Activated effector memory CD4-positive, alpha-beta T cell treated with Interleukin-2 at 50 U/mL for 16 hours (primary cell): ENCODE measurements around the gene GBP2.
"Not testable (repeated sequence)": the region's sequence is repeated elsewhere in the genome, so short reads cannot be mapped to it uniquely, and the experiment has no call there.

Experiments
- DNase-seq: peaks from one replicate; pipeline ENCODE4 v3.0.0-alpha.2; 2020

GBP2 gene

DNA sequence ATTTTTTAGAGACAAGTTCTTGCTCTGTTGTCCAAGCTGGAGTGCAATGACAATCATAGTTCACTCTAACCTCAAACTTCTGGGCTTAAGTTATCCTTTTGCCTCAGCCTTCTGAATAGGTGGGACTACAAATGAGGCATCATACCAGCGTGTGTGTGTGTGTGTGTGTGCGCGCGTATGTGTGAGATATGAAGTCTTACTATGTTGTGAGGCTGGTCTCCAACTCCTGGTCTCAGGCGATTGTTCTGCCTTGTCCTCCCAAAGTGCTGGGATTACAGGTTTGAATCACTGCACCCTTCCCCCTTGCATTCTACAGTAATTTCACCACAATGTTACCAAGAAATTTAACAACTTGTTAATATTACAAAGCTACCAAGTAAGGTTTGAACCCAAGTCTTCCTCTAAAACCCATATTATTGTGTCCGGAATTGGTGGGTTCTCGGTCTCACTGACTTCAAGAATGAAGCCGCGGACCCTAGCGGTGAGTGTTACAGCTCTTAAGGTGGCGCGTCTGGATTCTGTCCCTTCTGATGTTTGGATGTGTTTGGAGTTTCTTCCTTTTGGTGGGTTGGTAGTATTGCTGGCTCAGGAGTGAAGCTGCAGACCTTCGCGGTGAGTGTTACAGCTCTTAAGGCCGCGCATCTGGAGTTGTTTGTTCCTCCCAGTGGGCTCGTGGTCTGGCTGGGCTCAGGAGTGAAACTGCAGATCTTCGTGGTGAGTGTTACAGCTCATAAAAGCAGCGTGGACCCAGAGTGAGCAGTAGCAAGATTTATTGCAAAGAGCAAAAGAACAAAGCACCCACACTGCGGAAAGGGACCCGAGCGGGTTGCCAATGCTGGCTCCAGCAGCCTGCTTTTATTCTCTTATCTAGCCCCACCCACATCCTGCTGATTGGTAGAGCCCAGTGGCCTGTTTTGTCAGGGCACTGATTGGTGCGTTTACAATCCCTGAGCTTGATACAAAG, 970 bp upstream of the GBP2 start:
- DNase-seq: peak; percentile 61

DNA sequence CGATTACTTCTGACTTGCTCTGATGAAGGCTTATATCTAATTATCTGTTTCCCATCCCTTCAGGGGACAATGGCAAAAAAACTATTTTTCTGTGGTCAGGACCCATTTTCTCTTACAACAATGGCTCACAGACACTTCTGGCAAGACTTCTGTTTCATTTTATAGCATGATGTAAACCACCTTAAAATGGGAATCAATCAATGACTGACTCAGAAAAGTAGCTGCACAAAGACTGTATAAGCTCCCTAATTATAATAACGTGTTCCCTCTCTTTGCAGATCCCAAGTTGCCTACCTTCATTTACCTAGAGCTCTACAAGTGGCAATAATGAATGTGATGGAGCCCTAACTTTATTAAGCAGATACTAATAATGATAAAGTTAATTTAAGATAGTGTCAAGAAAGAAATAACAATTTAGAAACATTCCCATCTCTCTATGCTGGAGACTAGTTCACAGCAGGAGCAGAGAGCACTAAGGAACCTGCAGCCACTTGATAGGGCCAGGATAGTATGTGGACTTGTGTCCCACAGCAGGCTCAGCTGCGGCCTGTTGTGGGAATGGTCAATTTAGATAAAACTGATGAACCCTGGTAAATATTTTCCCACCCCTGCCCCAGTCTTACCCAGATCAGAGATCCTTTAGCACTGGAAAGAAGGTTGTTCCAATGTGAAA, 538 bp downstream of the GBP2 start:
- DNase-seq: no peak

DNA sequence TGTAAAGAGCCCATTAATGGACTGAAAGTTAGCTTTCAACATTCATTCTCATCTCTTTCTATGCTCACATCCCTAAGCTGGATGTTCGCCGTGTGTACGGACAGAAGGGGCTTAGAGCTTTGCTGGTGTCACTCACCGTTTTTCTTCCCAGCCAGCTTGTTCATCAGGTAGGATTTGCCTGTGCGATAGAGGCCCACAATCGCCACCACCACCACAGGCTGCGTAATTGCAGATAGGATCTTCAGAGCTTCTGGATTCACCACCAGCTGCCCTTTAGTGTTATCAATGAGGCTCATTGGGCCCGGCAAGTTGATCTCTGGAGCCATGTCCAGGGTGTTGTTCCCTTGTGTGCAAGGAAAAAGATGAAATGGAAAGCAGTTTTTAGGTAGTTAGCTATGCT, 4.3 kb downstream of the GBP2 start:
- no peak for DNase-seq

DNA sequence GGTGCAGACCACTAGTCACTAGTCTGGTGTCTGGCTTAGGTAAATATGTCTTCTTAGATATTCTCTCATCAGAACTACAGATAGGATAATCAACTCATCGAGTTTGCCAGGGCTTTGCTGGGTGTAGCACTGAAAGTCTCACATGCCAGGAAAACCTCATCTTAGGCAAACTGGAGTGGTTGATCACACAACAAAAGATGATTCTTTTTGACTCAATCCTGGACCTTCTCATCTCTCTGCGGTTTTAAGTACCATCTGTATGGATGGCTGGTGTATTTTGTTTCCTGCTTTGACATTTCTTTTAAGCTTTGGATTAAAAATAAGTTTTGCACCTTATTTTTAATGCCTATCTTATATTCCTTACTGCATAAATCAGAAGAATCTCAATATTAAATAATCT, 11.3 kb downstream of the GBP2 start:
- DNase-seq: no peak

DNA sequence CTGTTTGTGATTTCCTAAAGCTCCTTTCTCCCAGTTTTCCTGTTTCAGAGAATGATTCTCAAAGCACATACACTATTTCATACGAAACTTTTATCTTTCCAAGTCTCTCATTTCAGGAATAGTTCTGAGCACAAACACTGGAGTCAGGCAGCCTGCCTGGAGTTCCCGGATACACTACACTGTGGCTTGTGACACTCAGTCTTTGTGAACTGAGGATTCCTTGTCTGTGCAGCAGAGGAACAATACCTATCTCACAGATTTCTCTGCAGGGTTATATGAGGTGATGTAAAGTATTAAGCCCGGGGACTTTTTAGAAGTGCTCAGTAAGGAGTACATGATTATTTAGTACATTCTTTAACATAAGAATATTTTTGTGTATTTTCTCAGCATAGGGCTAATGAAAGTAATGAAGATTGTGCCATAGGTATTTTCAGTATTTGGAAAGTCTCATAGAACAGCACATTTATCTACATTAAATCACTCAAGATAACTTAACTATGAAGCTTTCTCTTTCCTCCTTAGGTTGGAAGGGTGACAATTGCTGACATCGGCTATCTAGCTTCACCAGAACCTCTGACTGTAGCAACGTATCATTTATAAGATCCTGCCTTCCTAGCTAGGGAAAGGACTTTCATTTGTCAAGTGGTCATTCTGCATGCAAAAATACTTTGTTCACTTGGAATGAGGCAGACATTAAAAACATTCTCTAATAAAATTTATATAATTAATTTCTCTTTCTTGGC, 12.9 kb downstream of the GBP2 start:
- no peak for DNase-seq

DNA sequence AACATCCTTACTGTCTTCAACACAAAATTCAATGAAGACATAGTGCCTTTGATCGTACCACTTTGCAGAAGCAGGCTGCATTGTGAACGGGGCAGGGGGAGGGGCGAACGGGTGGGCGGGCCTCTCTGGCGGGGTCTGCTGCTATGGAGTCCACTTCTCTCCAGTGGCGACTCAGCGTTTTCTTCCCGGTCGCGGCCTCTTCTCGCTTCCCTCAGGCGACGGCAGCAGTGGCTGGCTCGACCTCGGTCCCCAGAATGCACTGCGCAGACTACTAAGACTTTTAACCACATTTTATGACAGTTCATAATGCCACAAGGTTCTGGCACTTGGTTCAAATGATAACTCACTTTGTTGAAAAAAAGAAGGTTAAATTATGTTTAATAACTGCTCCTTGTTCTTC, 21.2 kb downstream of the GBP2 start:
- no peak for DNase-seq

DNA sequence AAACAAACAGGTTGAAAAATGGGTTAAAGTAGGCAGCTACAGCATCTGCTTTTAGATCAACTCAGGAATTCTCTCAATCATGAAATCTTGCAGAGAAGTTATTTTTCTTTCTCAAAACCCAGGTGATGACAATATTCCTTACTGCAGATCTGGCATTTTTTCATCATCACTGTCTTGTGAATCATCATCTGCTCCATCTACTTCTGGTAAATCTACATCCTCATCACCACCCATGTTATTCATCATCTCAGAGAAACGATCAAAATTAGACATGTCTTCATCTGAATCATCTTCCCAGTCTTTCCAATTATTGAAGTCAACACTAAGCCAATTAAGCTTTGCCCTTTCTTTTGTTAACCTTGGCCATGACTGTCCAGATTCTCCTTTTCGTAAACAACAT, 21.8 kb downstream of the GBP2 start:
- DNase-seq: no peak

DNA sequence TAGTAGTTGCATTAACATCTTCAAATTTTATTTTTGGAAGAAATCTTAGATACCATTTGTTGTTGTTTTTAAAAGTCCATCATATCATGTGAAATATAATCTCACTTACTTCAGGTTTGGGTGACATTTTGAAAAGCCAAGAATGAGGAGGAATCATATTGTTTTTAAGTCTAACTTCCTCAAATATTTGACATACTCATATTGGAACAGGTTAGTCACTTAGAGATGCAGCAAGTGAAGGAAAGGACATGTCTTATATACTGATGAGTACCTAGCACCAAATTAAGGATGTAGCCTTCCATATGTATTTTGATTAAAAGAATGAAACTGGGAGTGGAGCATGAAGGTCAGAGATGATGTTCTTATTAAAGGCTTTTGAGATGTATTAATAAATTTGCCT, 23.9 kb downstream of the GBP2 start:
- DNase-seq: no peak

DNA sequence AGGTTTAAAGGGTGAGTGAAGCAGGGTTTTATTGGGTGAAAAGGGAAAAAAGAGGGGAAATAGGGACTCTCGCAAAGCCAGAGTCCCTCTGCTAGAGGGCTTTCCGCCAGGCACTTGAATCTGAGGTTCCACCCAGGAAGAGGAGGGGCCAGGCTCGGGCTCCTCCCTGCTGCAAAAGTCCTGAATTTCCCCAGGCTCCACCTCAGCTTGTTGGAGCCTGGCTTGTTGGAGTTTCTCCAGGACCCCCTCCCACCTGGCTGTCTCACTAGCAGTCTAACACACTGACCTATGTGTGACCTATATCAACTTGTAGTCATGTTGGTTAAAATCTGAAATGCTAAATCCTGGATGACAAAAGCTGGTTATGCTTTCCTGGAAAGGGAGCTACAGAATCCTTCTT, 25.5 kb downstream of the GBP2 start:
- DNase-seq: no peak

DNA sequence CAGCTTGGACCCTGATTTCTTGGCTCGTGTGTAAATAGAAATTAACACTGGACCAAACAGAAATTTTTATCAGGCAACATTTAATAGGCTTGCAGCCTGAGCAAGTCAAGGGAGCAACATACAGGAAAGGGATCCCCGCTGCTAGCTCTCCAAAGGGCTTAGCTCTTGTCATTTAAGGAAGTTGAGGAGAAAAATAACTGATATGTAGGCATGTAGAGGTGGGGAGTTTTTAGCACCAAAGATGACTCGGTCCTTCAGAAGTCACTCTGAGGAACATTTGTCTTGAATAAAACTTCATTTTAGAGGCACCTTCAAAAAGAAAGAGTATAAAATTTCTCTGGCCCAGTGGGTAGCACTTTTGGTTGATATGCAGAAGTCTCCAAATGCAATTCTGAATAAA, 27.1 kb downstream of the GBP2 start:
- no peak for DNase-seq

DNA sequence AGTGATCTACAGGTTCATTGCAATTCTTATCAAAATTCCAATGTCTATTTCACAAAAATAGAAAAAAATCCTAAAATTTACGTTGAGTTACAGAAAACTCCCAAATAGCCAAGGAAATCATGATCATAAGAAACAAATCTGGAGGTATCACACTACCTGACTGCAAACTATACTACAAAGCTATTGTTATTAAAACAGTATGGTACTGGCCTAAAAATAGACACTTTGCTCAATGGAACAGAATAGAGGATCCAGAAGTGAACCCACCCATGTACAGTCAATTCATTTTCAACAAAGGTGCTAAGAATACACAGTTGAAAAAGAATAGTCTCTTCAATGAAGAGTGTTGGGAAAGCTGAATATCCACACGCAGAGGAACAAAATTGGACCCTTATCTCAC, 30.2 kb downstream of the GBP2 start:
- DNase-seq: no peak

DNA sequence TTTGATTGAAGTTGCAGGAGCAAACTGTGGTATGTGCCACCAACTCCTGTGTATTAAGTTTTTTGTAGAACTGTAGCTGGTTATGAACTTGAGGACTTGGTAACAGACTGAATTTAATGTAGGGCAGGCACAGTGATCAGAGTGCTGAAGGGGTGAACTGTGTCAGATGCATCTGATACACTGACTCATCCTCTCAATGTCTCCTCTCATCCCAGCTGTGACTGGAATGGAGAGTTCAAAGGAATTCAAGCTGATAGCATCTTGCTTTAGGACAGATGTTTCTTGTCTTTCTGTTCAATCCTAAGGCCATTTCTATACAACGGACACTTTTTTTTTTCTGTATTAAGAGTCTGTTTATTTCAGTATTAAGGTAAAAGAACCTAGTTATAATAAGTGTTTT, 36.0 kb downstream of the GBP2 start:
- DNase-seq: no peak

DNA sequence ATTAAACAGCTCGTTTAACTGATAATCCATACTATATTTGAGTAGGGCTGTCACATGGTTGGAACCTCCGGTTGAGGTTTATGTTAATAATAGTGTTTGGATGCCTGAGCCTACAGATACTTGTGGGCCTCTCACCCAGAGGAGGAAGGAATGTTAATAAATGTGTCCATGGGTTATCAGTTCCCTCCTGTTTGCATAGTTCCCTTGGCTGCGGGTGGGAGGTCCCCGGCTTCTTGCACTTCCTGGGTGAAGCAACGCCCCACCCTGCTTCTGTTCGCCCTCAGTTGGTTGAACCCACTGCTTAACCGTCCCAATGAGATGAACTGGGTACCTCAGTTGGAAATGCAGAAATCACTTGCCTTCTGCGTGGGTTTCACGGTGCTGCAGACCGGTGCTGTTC, 37.3 kb downstream of the GBP2 start:
- DNase-seq: no peak

DNA sequence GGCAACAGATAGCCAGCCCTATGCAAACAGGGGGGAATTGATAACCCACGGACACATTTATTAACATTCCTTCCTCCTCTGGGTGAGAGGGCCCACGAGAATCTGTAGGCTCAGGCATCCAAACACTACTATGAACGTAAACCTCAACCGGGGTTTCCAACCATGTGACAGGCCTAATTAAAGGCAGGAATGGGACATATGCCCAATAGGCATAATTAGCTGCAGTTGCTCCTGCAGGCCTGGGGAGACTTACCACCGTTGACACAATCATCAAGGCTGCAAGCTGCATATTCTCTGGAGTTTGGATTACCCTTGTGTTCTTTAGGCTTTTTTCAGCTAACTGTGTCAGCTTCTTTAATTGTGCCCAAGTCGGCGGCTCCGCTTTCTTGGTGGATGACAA, 38.7 kb downstream of the GBP2 start:
- no peak for DNase-seq

DNA sequence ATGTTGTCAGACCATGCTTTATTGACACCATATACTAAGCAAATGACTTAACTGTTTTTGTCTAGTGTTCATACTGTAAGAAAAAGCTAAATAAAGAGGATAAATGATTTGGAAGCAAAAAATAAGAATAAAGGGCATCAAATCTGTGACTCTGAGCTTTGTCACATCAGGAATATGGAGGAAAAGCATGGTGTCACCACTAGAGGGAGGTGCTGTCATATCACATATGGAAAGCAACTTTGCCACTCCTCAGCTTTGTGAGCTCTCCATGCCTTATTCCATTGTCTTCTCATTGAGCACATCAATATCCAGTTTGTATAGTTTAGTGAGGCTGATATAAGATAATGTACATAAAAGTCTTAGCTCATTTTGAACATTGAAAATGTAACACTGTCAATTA, 40.1 kb downstream of the GBP2 start:
- no peak for DNase-seq

DNA sequence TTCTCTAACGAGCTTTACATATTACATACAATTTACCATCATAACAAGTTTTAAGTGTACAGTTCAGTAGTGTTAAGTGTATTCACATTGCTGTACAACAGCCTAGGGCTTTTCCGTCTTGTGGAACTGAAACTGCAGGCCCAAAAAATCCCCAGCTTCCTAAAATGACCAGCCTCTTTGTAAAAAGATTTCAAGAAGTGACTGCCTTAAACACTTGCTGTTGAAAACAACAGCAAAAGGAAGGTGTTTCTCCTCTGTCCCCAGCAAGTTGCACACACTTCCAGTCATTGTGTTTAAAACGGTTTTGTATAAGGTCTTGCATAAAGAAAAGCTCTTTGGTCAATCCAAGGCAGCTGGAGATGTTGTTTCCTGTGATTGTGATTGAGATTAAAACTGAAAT, 44.9 kb downstream of the GBP2 start:
- no peak for DNase-seq

DNA sequence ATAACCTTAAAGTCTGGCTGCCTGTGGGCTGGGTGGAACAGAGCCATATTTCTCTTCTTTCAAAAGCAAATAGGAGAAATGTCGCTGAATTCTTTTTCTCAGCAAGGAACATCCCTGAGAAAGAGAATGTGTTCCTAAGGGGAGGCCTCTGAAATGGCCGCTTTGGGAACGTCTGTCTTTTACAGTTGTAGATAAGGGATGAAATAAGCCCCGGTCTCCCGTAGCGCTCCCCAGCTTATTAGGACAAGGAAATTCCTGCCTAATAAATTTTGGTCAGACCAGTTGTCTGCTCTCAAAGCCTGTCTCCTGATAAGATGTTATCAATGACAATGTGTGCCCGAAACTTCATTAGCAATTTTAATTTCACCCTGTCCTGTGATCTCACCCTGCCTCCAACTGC, 45.8 kb downstream of the GBP2 start:
- DNase-seq: not testable (repeated sequence)

DNA sequence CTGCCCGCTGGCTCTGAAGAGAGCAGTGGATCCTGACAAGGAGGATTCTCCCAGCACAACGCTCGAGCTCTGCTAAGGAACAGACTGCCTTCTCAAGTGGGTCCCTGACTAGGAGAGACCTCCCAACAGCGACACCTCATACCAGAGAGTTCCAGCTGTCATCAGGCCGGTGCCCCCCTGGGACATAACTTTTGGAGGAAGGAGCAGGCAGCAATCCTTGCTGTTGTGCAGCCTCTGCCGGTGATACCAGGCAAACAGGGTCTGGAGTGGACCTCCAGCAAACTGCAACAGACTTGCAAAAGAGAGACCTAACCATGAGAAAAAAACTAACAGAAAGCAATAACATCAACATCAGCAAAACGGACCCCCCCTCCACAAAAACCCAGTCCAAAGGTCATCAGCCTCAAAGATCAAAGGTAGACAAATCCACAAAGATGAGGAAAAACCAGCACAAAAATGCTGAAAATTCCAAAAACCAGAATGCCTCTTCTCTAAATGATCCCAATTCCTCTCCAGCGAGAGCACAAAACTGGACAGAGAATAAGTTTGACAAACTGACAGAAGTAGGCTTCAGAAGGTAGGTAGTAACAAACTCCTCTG, 53.3 kb downstream of the GBP2 start:
- not testable (repeated sequence) for DNase-seq

DNA sequence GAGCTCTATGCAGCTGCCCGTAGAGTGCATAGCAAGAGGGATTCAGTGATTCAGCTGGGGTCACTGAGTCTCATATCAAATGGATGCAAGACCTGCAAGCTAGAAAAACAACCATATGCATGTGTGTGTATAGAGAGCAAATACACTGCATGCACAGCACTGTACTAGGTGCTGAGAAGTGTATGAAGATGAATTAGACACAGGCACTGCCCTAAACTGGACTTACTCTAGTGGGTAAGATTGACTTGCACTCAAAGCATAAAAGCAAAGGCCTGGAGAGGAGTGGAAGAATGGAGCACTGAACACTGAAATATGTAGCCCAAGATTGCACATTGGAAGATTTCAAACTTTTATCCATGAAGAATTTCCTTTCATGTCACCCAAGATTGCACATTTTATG, 55.4 kb downstream of the GBP2 start:
- DNase-seq: no peak

DNA sequence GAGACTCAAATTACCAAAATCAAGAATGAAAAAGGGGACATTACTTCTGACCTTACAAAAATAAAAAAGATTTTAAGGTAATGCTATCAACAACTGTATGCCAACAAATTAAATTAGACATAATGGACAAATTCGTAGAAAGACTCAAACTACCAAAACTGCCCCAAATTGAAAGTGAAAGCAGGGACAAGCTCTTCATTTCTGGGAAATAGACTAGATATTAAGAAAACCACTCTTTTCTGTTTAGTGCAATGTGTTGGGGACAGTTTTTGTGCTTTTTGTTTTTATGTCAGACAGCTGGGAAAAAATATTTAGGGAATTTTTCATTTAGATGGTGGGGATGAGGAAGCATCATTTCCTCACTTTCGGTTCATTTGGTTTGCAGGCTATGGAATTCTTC, 56.0 kb downstream of the GBP2 start:
- DNase-seq: no peak

DNA sequence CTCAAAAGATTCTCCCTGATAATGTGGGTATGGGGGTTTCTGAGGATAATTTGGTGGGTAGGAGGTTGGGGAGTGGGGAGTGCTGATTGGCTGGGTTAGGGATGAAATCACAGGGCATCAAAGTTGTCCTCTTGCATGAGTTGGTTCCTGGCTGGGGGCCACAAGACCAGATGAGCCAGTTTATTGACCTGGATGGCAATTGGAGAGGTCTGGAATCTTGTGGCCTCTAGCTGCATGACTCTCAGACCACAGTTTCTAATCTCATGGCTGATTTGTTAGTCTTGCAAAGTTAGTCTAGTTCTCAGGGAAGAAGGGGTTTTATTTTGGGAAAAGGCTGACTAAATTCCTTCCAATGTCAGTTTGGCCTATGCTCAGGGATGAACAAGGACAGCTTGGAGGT, 57.6 kb downstream of the GBP2 start:
- no peak for DNase-seq

DNA sequence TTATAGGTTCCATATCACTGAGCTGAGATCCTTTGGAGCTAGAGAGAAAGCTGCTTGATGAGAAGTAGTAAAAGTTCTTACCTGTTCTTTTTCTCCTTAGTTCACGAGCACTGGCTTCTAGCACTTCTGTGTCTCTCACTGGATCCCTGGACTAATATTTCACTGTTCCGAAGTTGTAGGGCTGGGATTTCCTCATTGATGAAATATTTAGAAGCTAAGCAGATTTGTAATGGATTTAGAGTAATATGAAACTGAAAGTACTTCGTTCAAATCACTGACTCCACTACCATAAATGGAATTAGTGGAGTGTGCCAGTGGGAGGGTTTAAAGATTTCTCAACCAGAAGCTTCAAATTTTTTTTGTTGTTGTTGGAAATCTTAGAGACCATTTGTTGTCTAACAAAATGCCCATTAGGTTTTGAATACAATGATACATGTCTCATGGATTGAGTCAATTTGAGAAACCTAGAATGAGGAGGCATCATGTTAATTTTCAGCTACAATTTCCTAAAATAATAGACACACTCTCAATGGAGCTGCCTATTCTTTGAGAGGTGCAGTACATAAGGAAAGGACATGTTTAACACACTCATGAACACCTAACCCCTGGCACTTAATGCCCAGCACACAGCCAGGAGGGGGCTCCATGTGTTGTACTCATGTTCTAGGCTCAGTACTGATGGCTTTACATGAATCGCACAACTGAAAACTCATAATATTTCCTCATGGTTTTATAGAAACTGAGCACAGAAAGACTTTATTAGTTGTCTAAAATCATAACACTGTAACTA, 60.6 kb downstream of the GBP2 start, which contains the start of gene GBP1:
Gene GBP1 (minus strand): TSS at position 130 of the 790 bp plus-strand sequence. CDS start 1,974 bp downstream, outside the sequence.
- peak; percentile 4 for DNase-seq
